ENCODE measurements around the gene ITIH4. TPM values are rescaled to one million over a fixed set of nuclear protein-coding genes. Genes with fewer than 3 reads are reported as not detected.

Gene ITIH4
- total and polyA plus RNA-seq, 2 of the 13 experiments (the other 11 are each of a cell fraction or from before 2014, with no cell fraction given) = 2.7 to 5.3 TPM

GRCh38 chr3:52849656-52850055, 19.2 kb upstream of the ITIH4 start:
- H3K27me3 ChIP-seq (ENCODE audit: control insufficient read depth in 1 of 2, insufficient read depth in 2 of 2, low read length in 2 of 2) = no peaks in the 10 kb centered on the region
- CTCF ChIA-PET (ENCODE audit: low intra/inter-chr PET ratio, low total read pairs) = no interaction called here
- 96% methylated on average over 12 of the region's 15 CpGs for WGBS (ENCODE audit: low lambda C conversion rate)
- H3K4me1 ChIP-seq (ENCODE audit: insufficient read depth, low read length) = peaks cover 15% of the 10 kb centered on the region
- no peak overlapping the region for H3K4me2 ChIP-seq (ENCODE audit: low read depth, low read length)
- TF ChIP-seq ZNF75D (CRISPR knock-in tag; IDR thresholded peaks at IDR 0.05; ENCODE audit: borderline replicate concordance) (no peak), ZNF225 (CRISPR knock-in tag; IDR thresholded peaks at IDR 0.05) (no peak), TRAFD1 (CRISPR knock-in tag; IDR thresholded peaks at IDR 0.05; ENCODE audit: borderline replicate concordance) (no peak), AGO2 (optimal IDR thresholded peaks at IDR 0.05; ENCODE audit: low read depth, low read length) (no peak), THAP11 (CRISPR knock-in tag; IDR thresholded peaks at IDR 0.05) (no peak)
- H3K79me2 ChIP-seq (ENCODE audit: insufficient read depth, low read length) = no peaks in the 10 kb centered on the region
- no peak overlapping the region for H3K9ac ChIP-seq (ENCODE audit: insufficient read depth, low read depth, low read length)
- FAIRE-seq = no peak
- DNase-seq (ENCODE audit: low spot score) = no peak
- no peak overlapping the region for H3K4me3 ChIP-seq (replicated peaks in 1 of 3; ENCODE audit: insufficient read depth in 1 of 3, low read depth in 2 of 3, low read length in 3 of 3)
- in situ Hi-C loops (cut with HindIII; ENCODE audit: extremely low pct_ligation_motif_present, low pct_unique_long_range_greater_than_20kb) = loop anchor here (5.0 to 10.0 kb wide), 2 partner anchors 85 to 228 kb away; no protein-coding TSS in a partner anchor
- ATAC-seq = no peak
- intact Hi-C loops (cut with micrococcal nuclease; ENCODE audit: unreplicated experiment) = loop anchor here (5.0 kb wide), 2 partner anchors 43 to 138 kb away; no protein-coding TSS in a partner anchor
- no peaks in the 10 kb centered on the region for H4K20me1 ChIP-seq (ENCODE audit: insufficient read depth, low read length)
- no peak overlapping the region for H3K27ac ChIP-seq (ENCODE audit: extremely low read length, insufficient read depth, low read length)
- POLR2A ChIA-PET = no interaction called here
- peaks cover 2 to 9% of the 10 kb centered on the region in 2 experiments; a peak in 3 of 5 replicates for H3K36me3 ChIP-seq (replicated peaks in 1 of 2; ENCODE audit: control insufficient read depth in 1 of 2, insufficient read depth in 2 of 2, low read length in 2 of 2)
- no TSS peak for BruUV-seq (replicated peaks)
- no peak overlapping the region for H2AFZ ChIP-seq (ENCODE audit: low read length)
- H3K9me3 ChIP-seq (ENCODE audit: low read length) = no peaks in the 10 kb centered on the region

GRCh38 chr3:52848617-52849016, 18.1 kb upstream of the ITIH4 start:
- Histone ChIP-seq H2AFZ (ENCODE audit: low read length) (no peak overlapping the region), H3K27me3 (ENCODE audit: control insufficient read depth in 1 of 2, insufficient read depth in 2 of 2, low read length in 2 of 2) (no peaks in the 10 kb centered on the region), H3K9ac (ENCODE audit: insufficient read depth, low read depth, low read length) (no peak overlapping the region), H3K79me2 (ENCODE audit: insufficient read depth, low read length) (no peaks in the 10 kb centered on the region), H3K4me1 (ENCODE audit: insufficient read depth, low read length) (peaks cover 25% of the 10 kb centered on the region), H3K36me3 (replicated peaks in 1 of 2; ENCODE audit: control insufficient read depth in 1 of 2, insufficient read depth in 2 of 2, low read length in 2 of 2) (peaks cover 2 to 9% of the 10 kb centered on the region in 2 experiments; a peak in 3 of 5 replicates), H3K4me3 (replicated peaks in 1 of 3; ENCODE audit: insufficient read depth in 1 of 3, low read depth in 2 of 3, low read length in 3 of 3) (no peak overlapping the region), H3K27ac (ENCODE audit: extremely low read length, insufficient read depth, low read length) (no peak overlapping the region), H4K20me1 (ENCODE audit: insufficient read depth, low read length) (no peaks in the 10 kb centered on the region), H3K4me2 (ENCODE audit: low read depth, low read length) (no peak overlapping the region), H3K9me3 (ENCODE audit: low read length) (no peaks in the 10 kb centered on the region)
- TF ChIP-seq NFE2L2 (IDR thresholded peaks at IDR 0.05; ENCODE audit: low read length) (no peak), RAD51 (IDR thresholded peaks at IDR 0.05; ENCODE audit: borderline replicate concordance) (no peak), ZNF225 (CRISPR knock-in tag; IDR thresholded peaks at IDR 0.05) (no peak), ZFAT (CRISPR knock-in tag; conservative IDR thresholded peaks at IDR 0.05) (no peak), ZNF747 (CRISPR knock-in tag; IDR thresholded peaks at IDR 0.05; ENCODE audit: borderline replicate concordance) (no peak), ZNF337 (CRISPR knock-in tag; IDR thresholded peaks at IDR 0.05; ENCODE audit: borderline replicate concordance, low read depth) (no peak), KLF16 (CRISPR knock-in tag; IDR thresholded peaks at IDR 0.05) (no peak)
- ChIA-PET CTCF (ENCODE audit: low intra/inter-chr PET ratio, low total read pairs) (no interaction called here), POLR2A (no interaction called here)
- ATAC-seq (no peak), DNase-seq (ENCODE audit: low spot score) (no peak), FAIRE-seq (no peak)
- in situ Hi-C loops (cut with HindIII; ENCODE audit: extremely low pct_ligation_motif_present, low pct_unique_long_range_greater_than_20kb) = no loop called here
- intact Hi-C loops (cut with micrococcal nuclease; ENCODE audit: unreplicated experiment) = no loop called here
- no TSS peak for BruUV-seq (replicated peaks)
- WGBS (ENCODE audit: low lambda C conversion rate) = 75% methylated on average over 2 of the region's 7 CpGs

Measured in HepG2 (cell line).